ENCODE data around the gene SLC11A2.
"Not testable (repeated sequence)": the region's sequence is repeated elsewhere in the genome, so short reads cannot be mapped to it uniquely, and the experiment has no call there.

Gene SLC11A2

DNA sequence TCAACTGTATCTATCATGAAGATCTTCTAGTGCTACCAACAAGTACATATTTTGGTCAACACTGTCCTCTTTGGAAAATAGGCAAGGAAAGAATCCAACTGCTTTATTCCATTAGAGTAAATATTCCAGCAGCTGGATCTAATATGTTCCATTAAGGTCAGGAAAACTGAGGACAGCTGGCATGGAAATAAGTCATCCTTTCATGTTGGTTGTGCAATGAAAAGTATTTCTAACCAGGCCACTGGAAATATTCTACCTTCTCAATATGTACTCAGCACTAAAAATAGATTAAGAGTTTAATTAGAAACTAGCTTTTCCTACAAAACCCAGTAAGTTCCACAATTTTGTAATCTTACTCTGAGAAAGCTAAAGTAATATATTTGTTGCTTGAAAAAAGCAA, 54.2 kb downstream of the SLC11A2 start:
- TF ChIP-seq, protein P1, sequence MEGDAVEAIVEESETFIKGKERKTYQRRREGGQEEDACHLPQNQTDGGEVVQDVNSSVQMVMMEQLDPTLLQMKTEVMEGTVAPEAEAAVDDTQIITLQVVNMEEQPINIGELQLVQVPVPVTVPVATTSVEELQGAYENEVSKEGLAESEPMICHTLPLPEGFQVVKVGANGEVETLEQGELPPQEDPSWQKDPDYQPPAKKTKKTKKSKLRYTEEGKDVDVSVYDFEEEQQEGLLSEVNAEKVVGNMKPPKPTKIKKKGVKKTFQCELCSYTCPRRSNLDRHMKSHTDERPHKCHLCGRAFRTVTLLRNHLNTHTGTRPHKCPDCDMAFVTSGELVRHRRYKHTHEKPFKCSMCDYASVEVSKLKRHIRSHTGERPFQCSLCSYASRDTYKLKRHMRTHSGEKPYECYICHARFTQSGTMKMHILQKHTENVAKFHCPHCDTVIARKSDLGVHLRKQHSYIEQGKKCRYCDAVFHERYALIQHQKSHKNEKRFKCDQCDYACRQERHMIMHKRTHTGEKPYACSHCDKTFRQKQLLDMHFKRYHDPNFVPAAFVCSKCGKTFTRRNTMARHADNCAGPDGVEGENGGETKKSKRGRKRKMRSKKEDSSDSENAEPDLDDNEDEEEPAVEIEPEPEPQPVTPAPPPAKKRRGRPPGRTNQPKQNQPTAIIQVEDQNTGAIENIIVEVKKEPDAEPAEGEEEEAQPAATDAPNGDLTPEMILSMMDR (IDR thresholded peaks at IDR 0.05; ENCODE audit: control insufficient read depth, extremely low read depth, insufficient read depth), result no peak
- no peak overlapping the region for H3K4me3 ChIP-seq (ENCODE audit: low read depth, low read length)
- DNase-seq (ENCODE audit: low read depth), result no peak

DNA sequence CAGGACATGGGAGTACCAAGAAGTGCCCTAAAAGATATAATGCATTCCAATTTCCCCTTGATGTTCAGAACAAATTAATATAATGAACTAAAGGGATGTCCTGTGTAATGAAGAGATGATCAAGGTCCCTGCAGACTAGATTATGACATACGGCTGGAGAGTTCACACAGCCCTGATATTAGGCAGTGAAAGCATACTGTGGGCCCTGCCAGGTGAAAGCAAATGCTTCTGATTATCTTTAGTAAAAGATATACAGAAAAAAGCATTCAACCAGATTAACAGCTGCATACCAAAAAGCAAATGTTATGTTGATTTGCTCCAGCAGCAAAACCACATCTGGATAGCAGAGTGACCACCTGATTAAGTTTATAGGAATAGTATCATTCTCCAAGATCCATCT, 61.8 kb downstream of the SLC11A2 start:
- H3K4me3 ChIP-seq (ENCODE audit: low read depth, low read length), result no peak overlapping the region
- DNase-seq (ENCODE audit: low read depth), result no peak
- TF ChIP-seq, protein P1 (IDR thresholded peaks at IDR 0.05; ENCODE audit: control insufficient read depth, extremely low read depth, insufficient read depth), result no peak

DNA sequence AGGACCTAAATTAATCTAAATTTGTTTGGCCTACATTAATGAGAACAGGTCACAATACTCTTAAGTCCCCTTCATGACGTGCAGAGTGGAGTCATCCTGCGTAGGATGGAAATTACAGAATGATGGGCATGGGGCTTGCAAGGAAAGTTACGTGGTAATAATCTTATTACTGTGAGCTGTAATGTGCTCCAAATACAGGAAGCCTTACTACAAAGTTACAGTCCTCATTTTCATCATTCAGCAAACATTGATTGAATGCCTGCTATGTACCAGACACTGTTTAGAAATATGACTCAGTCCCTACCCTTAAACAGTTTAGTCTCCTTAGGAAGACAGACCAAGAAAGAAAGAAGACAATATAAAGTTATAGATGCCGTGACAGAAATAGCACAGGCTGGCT, 64.5 kb downstream of the SLC11A2 start:
- H3K4me3 ChIP-seq (ENCODE audit: low read depth, low read length), result no peak overlapping the region
- DNase-seq (ENCODE audit: low read depth), result no peak
- TF ChIP-seq, protein P1 (IDR thresholded peaks at IDR 0.05; ENCODE audit: control insufficient read depth, extremely low read depth, insufficient read depth), result no peak

DNA sequence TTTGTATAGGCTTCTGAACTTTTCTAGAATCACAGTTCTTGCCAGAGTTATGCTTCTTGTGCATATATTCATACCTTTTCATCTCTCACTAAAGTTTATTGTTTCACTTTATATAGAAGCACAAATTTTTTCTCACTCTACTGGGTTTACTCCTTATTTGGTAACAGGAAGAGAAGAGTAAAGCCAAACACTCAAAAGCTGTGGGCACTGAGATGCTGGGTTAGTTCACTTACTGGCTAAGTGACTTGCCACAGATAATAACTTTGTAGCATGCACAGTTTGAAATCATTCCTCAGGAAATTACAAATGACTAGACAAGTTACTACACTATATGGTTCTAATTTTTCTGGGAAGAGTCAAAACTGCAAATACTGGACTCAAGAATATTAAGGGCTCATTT, 66.1 kb downstream of the SLC11A2 start:
- TF ChIP-seq, protein P1 (IDR thresholded peaks at IDR 0.05; ENCODE audit: control insufficient read depth, extremely low read depth, insufficient read depth), result no peak
- H3K4me3 ChIP-seq (ENCODE audit: low read depth, low read length), result no peak overlapping the region
- no peak for DNase-seq (ENCODE audit: low read depth)

DNA sequence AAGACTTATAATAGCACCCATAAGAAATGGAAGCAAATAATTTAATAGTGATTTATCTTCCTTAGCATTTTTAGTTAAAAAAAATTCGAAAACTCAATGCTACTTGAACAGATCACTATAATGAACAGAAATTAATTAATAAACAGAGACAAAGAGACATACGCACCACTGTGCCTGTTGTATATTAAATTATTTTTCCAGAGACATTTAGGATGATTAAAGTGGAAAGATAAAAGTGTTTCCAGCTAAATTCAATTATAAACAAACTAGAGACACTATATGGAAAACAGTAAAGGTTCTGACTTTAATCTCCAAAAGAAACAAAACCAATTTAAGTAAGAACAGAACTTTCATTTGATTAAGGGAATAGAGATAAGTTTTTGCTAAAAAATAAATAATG, 70.5 kb downstream of the SLC11A2 start:
- H3K4me3 ChIP-seq (ENCODE audit: low read depth, low read length), result no peak overlapping the region
- DNase-seq (ENCODE audit: low read depth), result no peak
- TF ChIP-seq, protein P1 (IDR thresholded peaks at IDR 0.05; ENCODE audit: control insufficient read depth, extremely low read depth, insufficient read depth), result no peak

DNA sequence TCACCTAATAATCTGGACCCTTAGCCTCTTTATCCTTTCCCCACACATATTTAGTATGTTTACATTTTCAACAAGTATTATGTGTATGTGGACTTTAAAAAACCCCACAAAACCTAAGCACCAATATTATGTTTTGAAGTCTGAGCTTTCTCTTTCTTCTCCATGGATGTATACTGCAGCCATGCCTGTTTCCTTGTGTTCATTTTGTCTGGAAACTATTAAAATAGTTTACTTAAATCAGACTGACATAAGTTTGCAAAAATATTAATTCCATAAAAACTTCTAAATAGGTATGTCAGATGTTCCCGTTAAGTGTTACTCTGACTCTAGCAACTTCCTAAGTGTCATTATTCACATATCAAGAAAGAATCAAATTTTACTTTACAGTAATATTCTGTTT, 70.9 kb downstream of the SLC11A2 start:
- DNase-seq (ENCODE audit: low read depth), result no peak
- TF ChIP-seq, protein P1 (IDR thresholded peaks at IDR 0.05; ENCODE audit: control insufficient read depth, extremely low read depth, insufficient read depth), result no peak
- no peak overlapping the region for H3K4me3 ChIP-seq (ENCODE audit: low read depth, low read length)

DNA sequence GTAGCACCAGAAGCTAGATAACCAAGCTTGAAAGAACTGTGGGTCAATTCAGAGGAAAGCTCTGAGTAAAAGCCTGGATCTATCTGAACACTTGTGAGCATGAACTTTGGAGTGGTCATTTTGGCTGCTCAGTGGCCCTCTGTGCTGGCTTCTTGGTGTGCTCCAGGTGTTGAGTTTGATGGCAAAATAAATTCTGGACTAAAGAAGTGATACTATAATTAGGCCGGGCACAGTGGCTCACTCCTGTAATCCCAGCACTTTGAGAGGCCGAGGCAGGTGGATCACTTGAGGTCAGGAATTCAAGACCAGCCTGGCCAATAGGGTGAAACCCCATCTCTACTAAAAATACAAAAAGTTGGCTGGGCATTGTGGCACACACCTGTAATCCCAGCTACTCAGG, 71.4 kb downstream of the SLC11A2 start:
- not testable (repeated sequence) for DNase-seq (ENCODE audit: low read depth); H3K4me3 ChIP-seq (ENCODE audit: low read depth, low read length)

DNA sequence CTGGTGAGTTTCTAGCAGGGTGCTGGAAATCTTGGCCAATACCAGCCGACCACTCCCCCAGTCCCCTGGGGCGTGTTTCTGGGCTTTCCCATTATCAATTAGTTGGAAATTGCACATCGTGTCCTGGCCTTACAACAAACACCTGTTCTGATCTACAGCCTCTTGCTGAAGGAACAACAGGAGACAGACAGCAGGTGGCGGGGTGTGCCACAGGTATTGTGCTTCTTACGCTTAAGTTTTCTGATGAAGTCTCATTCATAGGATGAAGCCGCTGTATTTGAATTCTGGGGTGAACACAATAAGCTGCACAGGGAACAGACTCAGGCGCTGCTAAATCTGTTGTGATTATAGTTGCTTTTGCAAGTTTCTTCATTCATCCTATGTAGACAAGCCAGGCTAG, 73.1 kb downstream of the SLC11A2 start:
- TF ChIP-seq, protein P1 (IDR thresholded peaks at IDR 0.05; ENCODE audit: control insufficient read depth, extremely low read depth, insufficient read depth), result no peak
- DNase-seq (ENCODE audit: low read depth), result no peak
- H3K4me3 ChIP-seq (ENCODE audit: low read depth, low read length), result no peak overlapping the region
